Cardiac muscle cell (in vitro differentiated cells and primary cell): ENCODE results near the gene FAM107B. TPM values are rescaled to one million over a fixed set of nuclear protein-coding genes. Genes with fewer than 3 reads are reported as not detected.
A peak's percentile ranks its signal among the peaks of the same experiment; 100 is the strongest.

Experiments used
- DNase-seq, 2 donors: peaks; one replicate each; pipeline versions ENCODE4 v3.0.0 to v3.0.0-alpha.2; 2010 to 2017; ENCODE audit warnings: low read depth in 1 of 2, low spot score in 1 of 2
- H3K27ac ChIP-seq: fragments of 200-600 bp; sonication (generic); 2 replicates; pipeline ENCODE4 v1.5.1; 2016
- H3K27me3 ChIP-seq: fragments of 200-600 bp; sonication (generic); 2 replicates; pipeline ENCODE4 v1.6.0; 2016; ENCODE audit warnings: control low read depth
- H3K36me3 ChIP-seq: fragments of 200-600 bp; sonication (generic); 2 replicates; pipeline ENCODE4 v1.5.1; 2016; ENCODE audit warnings: control low read depth
- H3K4me1 ChIP-seq: fragments of 200-600 bp; sonication (generic); 2 replicates; pipeline ENCODE4 v1.8.1; 2017; ENCODE audit warnings: low read depth, mild to moderate bottlenecking, mixed run types
- H3K4me3 ChIP-seq: fragments of 200-600 bp; sonication (generic); 2 replicates; pipeline ENCODE4 v1.5.1; 2016; ENCODE audit warnings: mild to moderate bottlenecking
- H3K9me3 ChIP-seq: fragments of 200-600 bp; sonication (generic); 2 replicates; pipeline ENCODE4 v1.5.1; 2017; ENCODE audit warnings: low read depth, mild to moderate bottlenecking, control low read depth
- CTCF ChIP-seq: IDR thresholded peaks from 2 replicates; pipeline ENCODE4 v1.5.1; 2012; ENCODE audit warnings: low read depth, mild to moderate bottlenecking, low read length
- polyA plus RNA-seq: library from polyadenylated mRNA; unstranded; fragments of >200 nt; fragmentation: Nextera tagmentation; extraction: Ambion mirVana; gene quantifications from 2 replicates; pipeline ENCODE4 v1.2.1, GENCODE V29; 2016
- total RNA-seq: library from RNA; depleted of rRNA; stranded (reverse); fragments of >200 nt; gene quantifications from 2 replicates; pipeline ENCODE4 v1.2.3, GENCODE V29; 2016

Gene FAM107B
- total and polyA plus RNA-seq, 2 experiments from 2014 or later: 6.0 to 9.6 TPM

- peak; percentile 80 for TF ChIP-seq CTCF
- Histone ChIP-seq H3K4me3 (no peak overlapping the region), H3K4me1 (peaks cover 13% of the 10 kb centered on the region), H3K9me3 (no peaks in the 10 kb centered on the region), H3K27ac (no peak overlapping the region), H3K36me3 (no peaks in the 10 kb centered on the region), H3K27me3 (no peaks in the 10 kb centered on the region)
- peak; percentile 86 to 87 for DNase-seq
Measured at GRCh38 chr10:14536241-14537213, 238.2 kb downstream of the FAM107B start.

GRCh38 chr10:14535457-14536130 is 239.1 kb downstream of the FAM107B start:
- Histone ChIP-seq H3K36me3 (no peaks in the 10 kb centered on the region), H3K27me3 (no peaks in the 10 kb centered on the region), H3K9me3 (no peaks in the 10 kb centered on the region), H3K27ac (no peak overlapping the region), H3K4me1 (peaks cover 13% of the 10 kb centered on the region), H3K4me3 (no peak overlapping the region)
- DNase-seq: no peak
- no peak for TF ChIP-seq CTCF

GRCh38 chr10:14534152-14534551 is 240.5 kb downstream of the FAM107B start:
- no peaks in the 10 kb centered on the region for H3K36me3 ChIP-seq
- no peak for DNase-seq
- H3K27ac ChIP-seq: no peak overlapping the region
- H3K27me3 ChIP-seq: no peaks in the 10 kb centered on the region
- no peak for TF ChIP-seq CTCF
- no peaks in the 10 kb centered on the region for H3K9me3 ChIP-seq
- peaks cover 13% of the 10 kb centered on the region for H3K4me1 ChIP-seq
- H3K4me3 ChIP-seq: no peak overlapping the region

- TF ChIP-seq CTCF: no peak
- Histone ChIP-seq H3K4me1 (peaks cover 13% of the 10 kb centered on the region), H3K27ac (no peak overlapping the region), H3K4me3 (no peak overlapping the region), H3K27me3 (no peaks in the 10 kb centered on the region), H3K9me3 (no peaks in the 10 kb centered on the region), H3K36me3 (no peaks in the 10 kb centered on the region)
- DNase-seq: no peak
Measured at GRCh38 chr10:14533295-14533694, 241.4 kb downstream of the FAM107B start.

GRCh38 chr10:14532473-14533251 is 242.0 kb downstream of the FAM107B start:
- Histone ChIP-seq H3K9me3 (no peaks in the 10 kb centered on the region), H3K27me3 (no peaks in the 10 kb centered on the region), H3K36me3 (no peaks in the 10 kb centered on the region), H3K4me1 (peaks cover 13% of the 10 kb centered on the region), H3K4me3 (no peak overlapping the region), H3K27ac (no peak overlapping the region)
- DNase-seq: no peak
- no peak for TF ChIP-seq CTCF
